ENCODE results near the gene IGF1R.
A peak's percentile ranks its signal among the peaks of the same experiment; 100 is the strongest.

IGF1R gene

DNA sequence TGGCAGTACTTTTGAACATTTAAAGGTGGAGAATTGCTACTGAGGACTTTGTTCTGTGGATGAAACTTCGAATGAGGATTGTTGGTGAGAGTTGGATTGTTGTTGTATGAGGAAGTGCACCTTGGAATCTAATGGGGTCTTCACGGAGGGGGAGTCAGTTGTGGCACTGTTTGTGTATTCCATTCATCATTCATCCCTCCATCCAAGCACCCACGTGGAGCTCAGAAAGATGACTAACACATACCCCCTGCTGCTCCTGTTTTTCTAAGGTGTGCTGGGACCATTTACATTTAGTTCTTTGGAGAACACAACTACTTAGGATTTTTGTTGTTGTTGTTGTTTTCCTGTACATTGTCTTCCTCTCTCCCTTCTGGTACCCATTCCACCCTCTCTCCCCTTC, 122.6 kb downstream of the IGF1R start:
- no peak overlapping the region for H3K27ac Mint-ChIP-seq
- ATAC-seq, result no peak
- H3K36me3 Mint-ChIP-seq, result no peaks in the 10 kb centered on the region
- DNase-seq (ENCODE audit: low spot score in 2 of 2), result no peak
- H3K9me3 Mint-ChIP-seq, result no peaks in the 10 kb centered on the region
- H3K4me3 Mint-ChIP-seq, result no peak overlapping the region
- no peaks in the 10 kb centered on the region for H3K4me1 Mint-ChIP-seq

- DNase-seq (ENCODE audit: low spot score in 2 of 2) (no peak), ATAC-seq (no peak)
- no peaks in the 10 kb centered on the region for H3K9me3 Mint-ChIP-seq
- no peak overlapping the region for H3K27ac Mint-ChIP-seq
- H3K4me1 Mint-ChIP-seq, result peaks cover 4% of the 10 kb centered on the region
- H3K4me3 Mint-ChIP-seq, result no peak overlapping the region
- H3K36me3 Mint-ChIP-seq, result no peaks in the 10 kb centered on the region
Observed at GRCh38 chr15:98771541-98771940, 123.2 kb downstream of the IGF1R start.

DNA sequence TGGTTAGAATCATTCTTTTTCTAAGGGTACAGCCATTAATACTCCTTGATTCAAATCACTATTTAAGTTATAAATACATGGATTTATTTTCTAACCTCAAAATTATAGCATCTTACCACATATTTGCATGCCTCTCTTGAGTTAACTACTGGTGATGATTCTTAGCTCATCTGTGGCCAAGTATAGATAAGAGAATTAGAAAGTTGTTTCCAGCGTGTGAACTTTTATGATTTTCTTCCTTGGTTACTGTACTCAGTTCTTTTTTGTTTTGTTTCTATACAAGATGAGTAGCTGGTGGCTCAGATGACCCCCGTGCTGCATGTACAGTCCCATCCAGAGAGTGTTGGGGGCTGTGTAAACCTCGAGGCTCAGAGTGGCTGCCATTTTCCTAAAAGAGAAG, 124.6 kb downstream of the IGF1R start:
- H3K4me1 Mint-ChIP-seq, result peaks cover 17% of the 10 kb centered on the region
- ATAC-seq (no peak), DNase-seq (ENCODE audit: low spot score in 2 of 2) (no peak)
- H3K36me3 Mint-ChIP-seq, result no peaks in the 10 kb centered on the region
- H3K4me3 Mint-ChIP-seq, result no peak overlapping the region
- H3K27ac Mint-ChIP-seq, result no peak overlapping the region
- no peaks in the 10 kb centered on the region for H3K9me3 Mint-ChIP-seq

DNA sequence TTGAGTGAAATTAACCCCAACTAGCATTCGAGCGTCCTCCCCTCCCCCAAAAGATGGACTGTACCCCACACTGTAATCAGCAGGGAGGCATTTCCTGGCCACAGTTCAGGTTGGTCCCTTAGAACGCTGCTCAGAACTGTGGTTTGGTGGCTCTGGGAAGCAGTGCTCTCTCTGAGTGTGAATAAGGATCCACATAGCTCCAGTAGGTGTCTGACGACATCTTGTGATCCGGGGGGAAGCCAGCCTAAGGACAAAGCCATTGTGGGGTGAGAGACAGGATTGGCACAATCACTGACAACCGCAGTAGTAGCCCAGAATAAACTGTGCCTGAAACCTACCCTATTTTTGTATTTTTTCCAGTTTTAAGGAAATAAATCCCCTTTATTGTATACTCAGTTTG, 125.3 kb downstream of the IGF1R start:
- DNase-seq (ENCODE audit: low spot score in 2 of 2) (no peak), ATAC-seq (no peak)
- Mint-ChIP-seq H3K36me3 (no peaks in the 10 kb centered on the region), H3K9me3 (no peaks in the 10 kb centered on the region), H3K27ac (no peak overlapping the region), H3K4me3 (no peak overlapping the region), H3K4me1 (peaks cover 21% of the 10 kb centered on the region)

- no peak overlapping the region for H3K4me3 Mint-ChIP-seq
- H3K36me3 Mint-ChIP-seq, result no peaks in the 10 kb centered on the region
- H3K27ac Mint-ChIP-seq, result no peak overlapping the region
- peaks cover 29% of the 10 kb centered on the region for H3K4me1 Mint-ChIP-seq
- ATAC-seq, result no peak
- DNase-seq (ENCODE audit: low spot score in 2 of 2), result no peak
- no peaks in the 10 kb centered on the region for H3K9me3 Mint-ChIP-seq
Observed at GRCh38 chr15:98774756-98775497, 126.6 kb downstream of the IGF1R start.

- no peak for DNase-seq (ENCODE audit: low spot score in 2 of 2)
- H3K36me3 Mint-ChIP-seq, result no peaks in the 10 kb centered on the region
- no peak overlapping the region for H3K27ac Mint-ChIP-seq
- H3K9me3 Mint-ChIP-seq, result no peaks in the 10 kb centered on the region
- ATAC-seq, result no peak
- no peak overlapping the region for H3K4me3 Mint-ChIP-seq
- H3K4me1 Mint-ChIP-seq, result peaks cover 30% of the 10 kb centered on the region
Observed at GRCh38 chr15:98775498-98776230, 127.3 kb downstream of the IGF1R start.

GRCh38 chr15:98776607-98777281, 128.4 kb downstream of the IGF1R start:
- ATAC-seq, result peak; percentile 44
- DNase-seq (ENCODE audit: low spot score in 2 of 2), result no peak
- H3K9me3 Mint-ChIP-seq, result no peaks in the 10 kb centered on the region
- peak overlapping the region; percentile 23 for H3K4me3 Mint-ChIP-seq
- H3K36me3 Mint-ChIP-seq, result no peaks in the 10 kb centered on the region
- peaks cover 30% of the 10 kb centered on the region for H3K4me1 Mint-ChIP-seq
- H3K27ac Mint-ChIP-seq, result no peak overlapping the region

- no peaks in the 10 kb centered on the region for H3K36me3 Mint-ChIP-seq
- H3K4me1 Mint-ChIP-seq, result peaks cover 30% of the 10 kb centered on the region
- H3K4me3 Mint-ChIP-seq, result no peak overlapping the region
- no peak overlapping the region for H3K27ac Mint-ChIP-seq
- ATAC-seq (no peak), DNase-seq (ENCODE audit: low spot score in 2 of 2) (no peak)
- H3K9me3 Mint-ChIP-seq, result no peaks in the 10 kb centered on the region
Observed at GRCh38 chr15:98777426-98777825, 129.1 kb downstream of the IGF1R start.

- no peaks in the 10 kb centered on the region for H3K9me3 Mint-ChIP-seq
- no peak overlapping the region for H3K27ac Mint-ChIP-seq
- no peaks in the 10 kb centered on the region for H3K36me3 Mint-ChIP-seq
- peaks cover 30% of the 10 kb centered on the region for H3K4me1 Mint-ChIP-seq
- H3K4me3 Mint-ChIP-seq, result no peak overlapping the region
- DNase-seq (ENCODE audit: low spot score in 2 of 2) (no peak), ATAC-seq (no peak)
Observed at GRCh38 chr15:98778263-98778959, 130.1 kb downstream of the IGF1R start.

- peaks cover 30% of the 10 kb centered on the region for H3K4me1 Mint-ChIP-seq
- H3K36me3 Mint-ChIP-seq, result no peaks in the 10 kb centered on the region
- no peak for ATAC-seq
- no peaks in the 10 kb centered on the region for H3K9me3 Mint-ChIP-seq
- no peak for DNase-seq (ENCODE audit: low spot score in 2 of 2)
- no peak overlapping the region for H3K4me3 Mint-ChIP-seq
- no peak overlapping the region for H3K27ac Mint-ChIP-seq
Observed at GRCh38 chr15:98778960-98779359, 130.6 kb downstream of the IGF1R start.

GRCh38 chr15:98779463-98780071, 131.2 kb downstream of the IGF1R start:
- ATAC-seq, result peak; percentile 89
- no peaks in the 10 kb centered on the region for H3K9me3 Mint-ChIP-seq
- H3K4me1 Mint-ChIP-seq, result peaks cover 30% of the 10 kb centered on the region
- no peak overlapping the region for H3K27ac Mint-ChIP-seq
- peak; percentile 60 to 83 for DNase-seq (ENCODE audit: low spot score in 2 of 2)
- no peaks in the 10 kb centered on the region for H3K36me3 Mint-ChIP-seq
- no peak overlapping the region for H3K4me3 Mint-ChIP-seq

GRCh38 chr15:98781838-98782237, 133.5 kb downstream of the IGF1R start:
- no peak overlapping the region for H3K27ac Mint-ChIP-seq
- H3K36me3 Mint-ChIP-seq, result no peaks in the 10 kb centered on the region
- H3K9me3 Mint-ChIP-seq, result no peaks in the 10 kb centered on the region
- ATAC-seq (no peak), DNase-seq (ENCODE audit: low spot score in 2 of 2) (no peak)
- H3K4me1 Mint-ChIP-seq, result peaks cover 30% of the 10 kb centered on the region
- H3K4me3 Mint-ChIP-seq, result no peak overlapping the region

DNA sequence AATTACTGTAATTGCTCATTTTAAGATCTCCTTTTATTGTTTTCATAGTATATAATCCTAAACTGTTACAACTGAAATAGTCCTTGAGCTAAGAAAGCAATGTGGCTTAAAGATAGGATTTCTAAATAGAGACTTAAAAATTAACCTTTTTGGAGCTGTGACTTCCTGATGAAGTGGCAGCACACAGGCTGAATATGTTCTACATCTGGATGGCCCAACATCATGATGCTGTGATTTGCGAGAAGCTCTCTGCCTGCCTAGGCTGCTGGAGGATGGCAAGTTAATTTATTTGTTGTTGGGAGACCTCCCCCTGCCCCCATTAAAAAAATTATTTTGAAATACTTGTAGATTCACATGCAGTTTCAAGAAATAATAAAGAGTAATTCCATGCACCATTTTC, 134.5 kb downstream of the IGF1R start:
- H3K27ac Mint-ChIP-seq, result no peak overlapping the region
- H3K4me3 Mint-ChIP-seq, result no peak overlapping the region
- no peaks in the 10 kb centered on the region for H3K9me3 Mint-ChIP-seq
- ATAC-seq, result no peak
- H3K4me1 Mint-ChIP-seq, result peaks cover 28% of the 10 kb centered on the region
- H3K36me3 Mint-ChIP-seq, result no peaks in the 10 kb centered on the region
- DNase-seq (ENCODE audit: low spot score in 2 of 2), result no peak

GRCh38 chr15:98785431-98785806, 137.1 kb downstream of the IGF1R start:
- H3K9me3 Mint-ChIP-seq, result no peaks in the 10 kb centered on the region
- H3K4me1 Mint-ChIP-seq, result peaks cover 21% of the 10 kb centered on the region
- ATAC-seq, result no peak
- H3K4me3 Mint-ChIP-seq, result no peak overlapping the region
- no peaks in the 10 kb centered on the region for H3K36me3 Mint-ChIP-seq
- DNase-seq (ENCODE audit: low spot score in 2 of 2), result no peak
- H3K27ac Mint-ChIP-seq, result no peak overlapping the region
